H9 (cell line): ENCODE measurements around the gene CRYGA. TPM values are rescaled to one million over a fixed set of nuclear protein-coding genes. Genes with fewer than 3 reads are reported as not detected.

Experiments
- DNase-seq: peaks from one replicate; pipeline ENCODE4 v3.0.0-alpha.2; 2017
- H2AFZ ChIP-seq: one replicate; pipeline ENCODE4 v1.6.1; 2013; ENCODE audit warnings: mild to moderate bottlenecking, low read length, control low read depth, moderate library complexity
- H2AK5ac ChIP-seq: 2 replicates; pipeline ENCODE4 v1.6.1; 2013; ENCODE audit warnings: low read length, control low read depth, mixed read lengths; ENCODE audit not compliant: insufficient read length
- H2BK120ac ChIP-seq: one replicate; pipeline ENCODE4 v1.6.1; 2013; ENCODE audit warnings: low read depth, mild to moderate bottlenecking, low read length, control low read depth, inconsistent platforms; ENCODE audit not compliant: poor library complexity, severe bottlenecking
- H2BK12ac ChIP-seq: 2 replicates; pipeline ENCODE4 v1.6.1; 2013; ENCODE audit warnings: low read length, control low read depth, mixed read lengths, low read depth; ENCODE audit not compliant: insufficient read length
- H2BK15ac ChIP-seq: 2 replicates; pipeline ENCODE4 v1.6.1; 2013; ENCODE audit warnings: low read depth, low read length, control low read depth
- H2BK20ac ChIP-seq: one replicate; pipeline ENCODE4 v1.6.1; 2013; ENCODE audit warnings: low read depth, mild to moderate bottlenecking, low read length, control low read depth, inconsistent platforms; ENCODE audit not compliant: poor library complexity, severe bottlenecking
- H2BK5ac ChIP-seq: 2 replicates; pipeline ENCODE4 v1.6.1; 2013; ENCODE audit warnings: low read length, control low read depth, mixed read lengths; ENCODE audit not compliant: insufficient read length
- H3K14ac ChIP-seq: 2 replicates; pipeline ENCODE4 v1.6.1; 2013; ENCODE audit warnings: low read length, control low read depth; ENCODE audit not compliant: insufficient read depth
- H3K18ac ChIP-seq: 2 replicates; pipeline ENCODE4 v1.6.1; 2013; ENCODE audit warnings: low read depth, mild to moderate bottlenecking, mixed read lengths, low read length, control low read depth; ENCODE audit not compliant: insufficient read length
- H3K23ac ChIP-seq: 2 replicates; pipeline ENCODE4 v1.6.1; 2013; ENCODE audit warnings: low read length, control low read depth, mixed read lengths, low read depth; ENCODE audit not compliant: insufficient read length
- H3K23me2 ChIP-seq: 2 replicates; pipeline ENCODE4 v1.6.1; 2013; ENCODE audit warnings: low read depth, mild to moderate bottlenecking, mixed read lengths, low read length, control low read depth; ENCODE audit not compliant: insufficient read length, poor library complexity, severe bottlenecking
- H3K27ac ChIP-seq: 2 replicates; pipeline ENCODE4 v1.5.1; 2013; ENCODE audit warnings: low read length, control low read depth, mixed read lengths, low read depth; ENCODE audit not compliant: insufficient read length
- H3K27me3 ChIP-seq: 2 replicates; pipeline ENCODE4 v1.6.1; 2013; ENCODE audit warnings: low read length, control low read depth, inconsistent platforms; ENCODE audit not compliant: insufficient read depth
- H3K4ac ChIP-seq: 2 replicates; pipeline ENCODE4 v1.6.1; 2013; ENCODE audit warnings: low read depth, mild to moderate bottlenecking, control low read depth, inconsistent platforms, low read length, moderate library complexity
- H3K4me1 ChIP-seq: 2 replicates; pipeline ENCODE4 v1.6.1; 2013; ENCODE audit warnings: low read length, control low read depth, inconsistent platforms; ENCODE audit not compliant: insufficient read depth
- H3K4me2 ChIP-seq: 2 replicates; pipeline ENCODE4 v1.6.1; 2013; ENCODE audit warnings: low read length, control low read depth, mixed read lengths; ENCODE audit not compliant: insufficient read length, insufficient read depth
- H3K56ac ChIP-seq: 2 replicates; pipeline ENCODE4 v1.6.1; 2013; ENCODE audit warnings: low read depth, mild to moderate bottlenecking, mixed read lengths, low read length, control low read depth; ENCODE audit not compliant: insufficient read length
- H3K79me1 ChIP-seq: 2 replicates; pipeline ENCODE4 v1.6.1; 2013; ENCODE audit warnings: low read depth, mild to moderate bottlenecking, moderate library complexity, low read length, control low read depth, inconsistent platforms; ENCODE audit not compliant: insufficient read depth, poor library complexity, severe bottlenecking
- H3K79me2 ChIP-seq: 2 replicates; pipeline ENCODE4 v1.6.1; 2013; ENCODE audit warnings: low read length, control low read depth, inconsistent platforms; ENCODE audit not compliant: insufficient read depth
- H3K9ac ChIP-seq: 2 replicates; pipeline ENCODE4 v1.6.1; 2013; ENCODE audit warnings: low read length, control low read depth, mixed read lengths; ENCODE audit not compliant: insufficient read length; ENCODE audit errors: extremely low read depth
- H3K9me3 ChIP-seq: one replicate; pipeline ENCODE4 v1.6.1; 2013; ENCODE audit warnings: low read depth, low read length, inconsistent platforms; ENCODE audit not compliant: control insufficient read depth
- H3T11ph ChIP-seq: one replicate; pipeline ENCODE4 v1.6.1; 2013; ENCODE audit warnings: mild to moderate bottlenecking, low read length, control low read depth, inconsistent platforms
- H4K20me1 ChIP-seq: one replicate; pipeline ENCODE4 v1.6.1; 2013; ENCODE audit not compliant: control insufficient read depth, insufficient read length, insufficient read depth
- H4K5ac ChIP-seq: 2 replicates; pipeline ENCODE4 v1.6.1; 2013; ENCODE audit warnings: low read depth, mild to moderate bottlenecking, mixed read lengths, low read length, control low read depth; ENCODE audit not compliant: insufficient read length
- H4K8ac ChIP-seq: replicated peaks from 2 replicates; pipeline ENCODE4 v1.6.1; 2013; ENCODE audit warnings: low read length, control low read depth, mixed read lengths, low read depth; ENCODE audit not compliant: insufficient read length
- H4K91ac ChIP-seq: 2 replicates; pipeline ENCODE4 v1.6.1; 2013; ENCODE audit warnings: low read depth, mild to moderate bottlenecking, moderate library complexity, mixed read lengths, low read length, control low read depth; ENCODE audit not compliant: insufficient read length
- H3K27ac Mint-ChIP-seq, 3 experiments: 2 replicates in 2 of 3; 3 replicates in 1 of 3; pipeline ENCODE4 v1.8.0; 2020 to 2021; ENCODE audit warnings: mixed read lengths in 3 of 3, mild to moderate bottlenecking in 1 of 3, moderate library complexity in 1 of 3
- H3K27me3 Mint-ChIP-seq: 2 replicates; pipeline ENCODE4 v1.8.0; 2021; ENCODE audit warnings: low read depth, mild to moderate bottlenecking, moderate library complexity, mixed read lengths
- H3K36me3 Mint-ChIP-seq, 3 experiments: 2 replicates in 2 of 3; 3 replicates in 1 of 3; pipeline ENCODE4 v1.8.0; 2020 to 2021; ENCODE audit warnings: low read depth in 3 of 3, mixed read lengths in 3 of 3; ENCODE audit not compliant: insufficient read depth in 1 of 3
- H3K4me1 Mint-ChIP-seq, 2 experiments: 2 replicates each; pipeline ENCODE4 v1.8.0; 2020; ENCODE audit warnings: mixed read lengths in 2 of 2
- H3K4me3 Mint-ChIP-seq, 2 experiments: 2 replicates in 1 of 2; 3 replicates in 1 of 2; pipeline ENCODE4 v1.8.0; 2020 to 2021; ENCODE audit warnings: mild to moderate bottlenecking in 2 of 2, mixed read lengths in 2 of 2, moderate library complexity in 1 of 2
- H3K9me3 Mint-ChIP-seq, 2 experiments: 2 replicates in 1 of 2; 3 replicates in 1 of 2; pipeline ENCODE4 v1.8.0; 2020; ENCODE audit warnings: mild to moderate bottlenecking in 2 of 2, mixed read lengths in 2 of 2, moderate library complexity in 1 of 2
- CTCF ChIP-seq: fragments of 200-600 bp; sonication (generic); conservative IDR thresholded peaks from 3 replicates; pipeline ENCODE4 v1.8.0; 2021; ENCODE audit warnings: antibody characterized with exemption, mild to moderate bottlenecking
- total RNA-seq: library from RNA; stranded (reverse); gene quantifications from 2 replicates; pipeline ENCODE4 v1.2.1, GENCODE V29; 2021

Gene CRYGA
- total RNA-seq, 1 experiment from 2014 or later: not detected

GRCh38 chr2:208150094-208150493 is 13.3 kb downstream of the CRYGA start:
- DNase-seq: no peak
- H3K23ac ChIP-seq: no peak overlapping the region
- no peak overlapping the region for H2BK5ac ChIP-seq
- no peak overlapping the region for H2AFZ ChIP-seq
- H3K36me3 Mint-ChIP-seq: peaks cover 2 to 14% (median 2%) of the 10 kb centered on the region in 3 experiments; a peak in 4 of 7 replicates
- H3K18ac ChIP-seq: no peak overlapping the region
- no peaks in the 10 kb centered on the region for H3K79me2 ChIP-seq
- no peaks in the 10 kb centered on the region for H3K27me3 ChIP-seq
- H3T11ph ChIP-seq: no peak overlapping the region
- H4K5ac ChIP-seq: no peak overlapping the region
- no peak overlapping the region for H3K4me2 ChIP-seq
- peaks cover 15 to 17% of the 10 kb centered on the region in 2 experiments for H3K4me1 Mint-ChIP-seq
- H3K4ac ChIP-seq: no peak overlapping the region
- H2BK15ac ChIP-seq: no peak overlapping the region
- no peak overlapping the region for H3K14ac ChIP-seq
- H3K4me1 ChIP-seq: no peaks in the 10 kb centered on the region
- peaks cover 11 to 18% of the 10 kb centered on the region in 2 experiments; a peak in 4 of 5 replicates for H3K9me3 Mint-ChIP-seq
- H3K9ac ChIP-seq: no peak overlapping the region
- H3K23me2 ChIP-seq: no peaks in the 10 kb centered on the region
- no peak overlapping the region for H2BK20ac ChIP-seq
- H3K79me1 ChIP-seq: no peaks in the 10 kb centered on the region
- H3K9me3 ChIP-seq: no peaks in the 10 kb centered on the region
- no peak overlapping the region for H4K91ac ChIP-seq
- no peaks in the 10 kb centered on the region for H3K27me3 Mint-ChIP-seq
- no peak overlapping the region for H3K27ac ChIP-seq
- no peak overlapping the region for H2AK5ac ChIP-seq
- no peak overlapping the region for H3K27ac Mint-ChIP-seq
- no peak overlapping the region for H3K56ac ChIP-seq
- no peak overlapping the region for H3K4me3 Mint-ChIP-seq
- no peak for TF ChIP-seq CTCF
- no peak overlapping the region for H2BK12ac ChIP-seq
- no peak overlapping the region for H4K8ac ChIP-seq
- H2BK120ac ChIP-seq: no peak overlapping the region
- no peaks in the 10 kb centered on the region for H4K20me1 ChIP-seq
